Measurements from ENCODE around the gene LDLRAD3.

DNA sequence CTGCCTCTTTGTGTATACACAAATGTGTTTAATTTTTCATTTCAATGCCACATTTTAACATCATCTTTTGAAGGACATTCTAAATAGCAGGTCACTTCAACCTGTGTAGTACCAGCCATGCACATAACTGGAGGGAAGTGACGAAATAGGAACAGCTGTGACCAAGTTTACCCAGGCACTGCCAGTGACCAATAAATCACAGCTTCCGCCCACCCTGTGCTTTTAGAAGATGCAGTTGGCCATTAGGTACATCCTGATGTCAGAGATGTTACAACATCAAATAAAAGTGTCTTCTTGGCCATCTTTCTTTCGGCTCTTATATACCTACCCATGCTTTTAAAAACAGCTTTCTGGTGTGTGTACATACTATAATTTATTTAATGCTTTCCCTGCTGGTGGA lies 7.8 kb downstream of the LDLRAD3 start:
- TF ChIP-seq, protein P1, sequence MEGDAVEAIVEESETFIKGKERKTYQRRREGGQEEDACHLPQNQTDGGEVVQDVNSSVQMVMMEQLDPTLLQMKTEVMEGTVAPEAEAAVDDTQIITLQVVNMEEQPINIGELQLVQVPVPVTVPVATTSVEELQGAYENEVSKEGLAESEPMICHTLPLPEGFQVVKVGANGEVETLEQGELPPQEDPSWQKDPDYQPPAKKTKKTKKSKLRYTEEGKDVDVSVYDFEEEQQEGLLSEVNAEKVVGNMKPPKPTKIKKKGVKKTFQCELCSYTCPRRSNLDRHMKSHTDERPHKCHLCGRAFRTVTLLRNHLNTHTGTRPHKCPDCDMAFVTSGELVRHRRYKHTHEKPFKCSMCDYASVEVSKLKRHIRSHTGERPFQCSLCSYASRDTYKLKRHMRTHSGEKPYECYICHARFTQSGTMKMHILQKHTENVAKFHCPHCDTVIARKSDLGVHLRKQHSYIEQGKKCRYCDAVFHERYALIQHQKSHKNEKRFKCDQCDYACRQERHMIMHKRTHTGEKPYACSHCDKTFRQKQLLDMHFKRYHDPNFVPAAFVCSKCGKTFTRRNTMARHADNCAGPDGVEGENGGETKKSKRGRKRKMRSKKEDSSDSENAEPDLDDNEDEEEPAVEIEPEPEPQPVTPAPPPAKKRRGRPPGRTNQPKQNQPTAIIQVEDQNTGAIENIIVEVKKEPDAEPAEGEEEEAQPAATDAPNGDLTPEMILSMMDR (conservative IDR thresholded peaks at IDR 0.05; ENCODE audit: low read depth, low read length) = no peak
- TF ChIP-seq EZH2 (IDR thresholded peaks at IDR 0.05; ENCODE audit: low read length, unreplicated experiment) = no peak

Data from PC-3 (cell line).